ENCODE results near the gene RCC1.
"Not testable (repeated sequence)": the region's sequence is repeated elsewhere in the genome, so short reads cannot be mapped to it uniquely, and the experiment has no call there.

Gene RCC1

GRCh38 chr1:28505406-28506187, at the start of gene RCC1:
Gene RCC1, plus strand, starts transcription at chr1:28506043. Its CDS starts 23,824 bp downstream, at chr1:28529867.
- TF ChIP-seq CTCF (IDR thresholded peaks at IDR 0.05; ENCODE audit: control extremely low read depth, extremely low read depth, low read depth, missing control alignments) = no peak
- peak; percentile 97 for DNase-seq (ENCODE audit: extremely low spot score)
- POLR2A ChIA-PET = interaction anchor here (0.6 to 1.5 kb wide), 20 partner anchors 11 to 1804 kb away, joined by 3 to 20 read pairs (median 4); partner anchors contain the start of genes RNU11, TAF12 and YTHDF2
- CTCF ChIA-PET = interaction anchor here (1.0 to 1.5 kb wide), 3 partner anchors 12 to 146 kb away, joined by 3 read pairs; no protein-coding TSS in a partner anchor

GRCh38 chr1:28456078-28456477, 49.8 kb upstream of the RCC1 start:
- DNase-seq (ENCODE audit: extremely low spot score) = no peak
- TF ChIP-seq CTCF (IDR thresholded peaks at IDR 0.05; ENCODE audit: control extremely low read depth, extremely low read depth, low read depth, missing control alignments) = no peak
- ChIA-PET CTCF (interaction anchor here (0.9 to 1.4 kb wide), 2 partner anchors 11 to 13 kb away, joined by 3 to 5 read pairs; no protein-coding TSS in a partner anchor), POLR2A (no interaction called here)

GRCh38 chr1:28457678-28458077, 48.2 kb upstream of the RCC1 start:
- POLR2A ChIA-PET = no interaction called here
- CTCF ChIA-PET = no interaction called here
- TF ChIP-seq CTCF (IDR thresholded peaks at IDR 0.05; ENCODE audit: control extremely low read depth, extremely low read depth, low read depth, missing control alignments) = no peak
- no peak for DNase-seq (ENCODE audit: extremely low spot score)

GRCh38 chr1:28458237-28459228, 47.3 kb upstream of the RCC1 start:
- ChIA-PET CTCF (no interaction called here), POLR2A (no interaction called here)
- no peak for TF ChIP-seq CTCF (IDR thresholded peaks at IDR 0.05; ENCODE audit: control extremely low read depth, extremely low read depth, low read depth, missing control alignments)
- no peak for DNase-seq (ENCODE audit: extremely low spot score)

- ChIA-PET POLR2A (no interaction called here), CTCF (interaction anchor here (1.0 kb wide), 1 partner anchor 13 kb away, joined by 3 read pairs; no protein-coding TSS in a partner anchor)
- TF ChIP-seq CTCF (IDR thresholded peaks at IDR 0.05; ENCODE audit: control extremely low read depth, extremely low read depth, low read depth, missing control alignments) = no peak
- DNase-seq (ENCODE audit: extremely low spot score) = no peak
These were observed 39.5 kb upstream of the RCC1 start for GRCh38 chr1:28466226-28466778.

- CTCF ChIA-PET = no interaction called here
- POLR2A ChIA-PET = no interaction called here
- DNase-seq (ENCODE audit: extremely low spot score) = no peak
These were observed 35.7 kb upstream of the RCC1 start for GRCh38 chr1:28470146-28470545.

GRCh38 chr1:28479497-28479896, 26.3 kb upstream of the RCC1 start:
- ChIA-PET POLR2A (interaction anchor here (1.0 kb wide), 1 partner anchor 102 kb away, joined by 3 read pairs; no protein-coding TSS in a partner anchor), CTCF (interaction anchor here (1.3 to 1.4 kb wide), 2 partner anchors 10 to 120 kb away, joined by 3 read pairs; no protein-coding TSS in a partner anchor)
- not testable (repeated sequence) for DNase-seq (ENCODE audit: extremely low spot score)

More at GRCh38 chr1:28470146-28470545, 35.7 kb upstream of the RCC1 start:
- TF ChIP-seq CTCF (IDR thresholded peaks at IDR 0.05; ENCODE audit: control extremely low read depth, extremely low read depth, low read depth, missing control alignments) = no peak

Data from GM10248 (cell line).